ENCODE measurements around the gene ATG2A. TPM values are rescaled to one million over a fixed set of nuclear protein-coding genes. Genes with fewer than 3 reads are reported as not detected.

ATG2A gene
- total and polyA plus RNA-seq, 7 donors, result 11.0 to 21.6 (median 19.5) TPM

DNA sequence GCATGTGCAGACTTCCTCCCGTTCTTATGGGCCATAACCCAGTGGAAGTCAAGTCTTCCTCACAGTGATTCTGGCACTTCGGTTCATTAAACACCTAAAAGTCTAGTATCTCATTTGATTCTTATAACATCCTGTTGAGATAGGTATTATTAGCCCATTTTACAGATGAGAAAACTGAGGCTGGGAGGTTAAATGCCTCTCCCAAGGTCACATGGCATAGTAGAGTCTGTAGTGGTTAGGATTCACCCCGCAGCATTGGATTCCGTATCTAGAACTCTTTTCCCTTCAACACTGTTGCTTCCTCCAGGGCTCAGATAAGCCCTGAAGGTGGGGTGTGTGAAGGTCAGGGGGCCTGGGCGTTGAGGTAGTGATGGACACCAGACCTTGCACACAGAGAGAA lies 15.3 kb upstream of the ATG2A start:
- H3K4me1 ChIP-seq, result no peaks in the 10 kb centered on the region
- ATAC-seq, result no peak
- peaks cover 13 to 74% of the 10 kb centered on the region in 2 donors for H3K36me3 ChIP-seq (ENCODE audit: insufficient read depth in 1 of 2, low read depth in 1 of 2)

DNA sequence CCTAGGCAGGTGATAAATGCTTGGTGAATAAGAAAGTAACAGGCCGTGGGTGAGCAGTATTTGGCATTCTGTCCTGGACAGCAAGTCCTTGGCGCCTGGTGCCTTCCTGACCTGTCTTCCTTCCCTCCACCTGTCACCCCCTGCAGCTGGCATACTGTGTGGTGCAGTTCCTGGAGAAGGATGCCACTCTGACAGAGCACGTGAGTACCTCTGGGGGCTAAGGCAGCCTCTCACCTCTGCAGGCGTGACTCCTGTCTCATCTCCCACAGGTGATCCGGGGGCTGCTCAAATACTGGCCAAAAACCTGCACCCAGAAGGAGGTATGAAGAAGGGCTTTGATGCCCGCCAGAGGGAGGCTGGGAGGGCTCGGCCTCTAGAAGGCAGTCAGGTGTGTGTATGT lies 14.3 kb upstream of the ATG2A start:
- Histone ChIP-seq H3K4me1 (peaks cover 3% of the 10 kb centered on the region), H3K36me3 (ENCODE audit: insufficient read depth in 1 of 2, low read depth in 1 of 2) (peaks cover 13 to 84% of the 10 kb centered on the region in 2 donors), H3K27ac (no peak overlapping the region), H3K9me3 (no peaks in the 10 kb centered on the region), H3K27me3 (ENCODE audit: insufficient read depth in 3 of 3, low read length in 2 of 3) (no peaks in the 10 kb centered on the region), H3K4me3 (no peak overlapping the region)
- intact Hi-C loops (cut with DNase I), result no loop called here
- TF ChIP-seq, protein P1, sequence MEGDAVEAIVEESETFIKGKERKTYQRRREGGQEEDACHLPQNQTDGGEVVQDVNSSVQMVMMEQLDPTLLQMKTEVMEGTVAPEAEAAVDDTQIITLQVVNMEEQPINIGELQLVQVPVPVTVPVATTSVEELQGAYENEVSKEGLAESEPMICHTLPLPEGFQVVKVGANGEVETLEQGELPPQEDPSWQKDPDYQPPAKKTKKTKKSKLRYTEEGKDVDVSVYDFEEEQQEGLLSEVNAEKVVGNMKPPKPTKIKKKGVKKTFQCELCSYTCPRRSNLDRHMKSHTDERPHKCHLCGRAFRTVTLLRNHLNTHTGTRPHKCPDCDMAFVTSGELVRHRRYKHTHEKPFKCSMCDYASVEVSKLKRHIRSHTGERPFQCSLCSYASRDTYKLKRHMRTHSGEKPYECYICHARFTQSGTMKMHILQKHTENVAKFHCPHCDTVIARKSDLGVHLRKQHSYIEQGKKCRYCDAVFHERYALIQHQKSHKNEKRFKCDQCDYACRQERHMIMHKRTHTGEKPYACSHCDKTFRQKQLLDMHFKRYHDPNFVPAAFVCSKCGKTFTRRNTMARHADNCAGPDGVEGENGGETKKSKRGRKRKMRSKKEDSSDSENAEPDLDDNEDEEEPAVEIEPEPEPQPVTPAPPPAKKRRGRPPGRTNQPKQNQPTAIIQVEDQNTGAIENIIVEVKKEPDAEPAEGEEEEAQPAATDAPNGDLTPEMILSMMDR (IDR thresholded peaks at IDR 0.05), result no peak
- DNase-seq (no peak), ATAC-seq (no peak)
- WGBS, 3 donors, result 88 to 96% (median 95%) methylated on average over 7 of the region's 7 CpGs

More for the DNA sequence above, 15.3 kb upstream of the ATG2A start:
- no peak for DNase-seq
- intact Hi-C loops (cut with DNase I), result no loop called here
- no peak overlapping the region for H3K4me3 ChIP-seq
- WGBS, 3 donors, result 88 to 92% (median 92%) methylated on average over 5 of the region's 5 CpGs
- H3K27ac ChIP-seq, result no peak overlapping the region
- H3K9me3 ChIP-seq, result no peaks in the 10 kb centered on the region
- TF ChIP-seq, protein P1 (IDR thresholded peaks at IDR 0.05), result no peak
- no peaks in the 10 kb centered on the region for H3K27me3 ChIP-seq (ENCODE audit: insufficient read depth in 3 of 3, low read length in 2 of 3)

DNA sequence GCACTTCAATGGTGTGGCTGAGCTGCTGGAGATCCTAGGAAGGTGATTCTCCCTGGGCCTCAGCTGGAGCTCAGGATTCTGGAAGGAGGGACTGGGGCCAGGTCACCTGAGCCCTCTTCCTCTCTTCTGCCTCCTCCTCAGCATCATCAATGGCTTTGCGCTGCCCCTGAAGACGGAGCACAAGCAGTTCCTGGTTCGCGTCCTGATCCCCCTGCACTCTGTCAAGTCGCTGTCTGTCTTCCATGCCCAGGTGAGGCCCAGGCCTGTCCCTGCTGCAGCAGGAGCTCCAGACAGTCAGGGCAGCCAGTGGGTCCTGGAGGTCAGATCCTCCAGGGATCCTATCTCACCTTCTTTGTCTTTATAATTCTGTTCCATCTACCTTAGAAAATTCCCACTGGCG lies 13.3 kb upstream of the ATG2A start:
- 91 to 97% (median 95%) methylated on average over 6 of the region's 6 CpGs for WGBS, 3 donors
- no peak for ATAC-seq
- TF ChIP-seq, protein P1 (IDR thresholded peaks at IDR 0.05), result no peak
- no peak for DNase-seq
- Histone ChIP-seq H3K4me1 (peaks cover 8% of the 10 kb centered on the region), H3K9me3 (no peaks in the 10 kb centered on the region), H3K27ac (no peak overlapping the region), H3K4me3 (no peak overlapping the region), H3K36me3 (ENCODE audit: insufficient read depth in 1 of 2, low read depth in 1 of 2) (peaks cover 13 to 85% of the 10 kb centered on the region in 2 donors), H3K27me3 (ENCODE audit: insufficient read depth in 3 of 3, low read length in 2 of 3) (no peaks in the 10 kb centered on the region)
- intact Hi-C loops (cut with DNase I), result loop anchor here in 1 of 2 donors (1.0 kb wide), 1 partner anchor 45 kb away; no protein-coding TSS in a partner anchor

DNA sequence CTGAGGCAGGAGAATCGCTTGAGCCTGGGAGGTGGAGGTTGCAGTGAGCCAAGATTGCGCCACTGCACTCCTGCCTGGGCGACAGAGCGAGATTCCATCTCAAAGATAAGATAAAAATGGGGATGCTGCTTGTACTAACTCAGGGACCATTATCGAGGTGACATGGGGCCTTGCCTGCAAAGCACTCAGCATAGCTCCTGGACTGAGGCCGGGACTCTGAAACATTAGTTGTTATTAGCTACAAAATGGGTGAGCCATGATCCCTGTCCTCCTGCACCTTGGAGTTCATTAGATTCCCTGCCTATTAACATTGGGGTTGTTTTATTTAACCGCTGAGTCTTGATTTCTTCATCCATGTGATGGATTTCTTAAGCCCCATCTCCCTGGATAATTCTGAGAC lies 12.6 kb upstream of the ATG2A start:
- Histone ChIP-seq H3K4me1 (peaks cover 8% of the 10 kb centered on the region), H3K27ac (no peak overlapping the region), H3K36me3 (ENCODE audit: insufficient read depth in 1 of 2, low read depth in 1 of 2) (peaks cover 13 to 82% of the 10 kb centered on the region in 2 donors), H3K9me3 (no peaks in the 10 kb centered on the region), H3K4me3 (no peak overlapping the region), H3K27me3 (ENCODE audit: insufficient read depth in 3 of 3, low read length in 2 of 3) (no peaks in the 10 kb centered on the region)
- intact Hi-C loops (cut with DNase I), result loop anchor here in 1 of 2 donors (1.0 to 5.0 kb wide), 3 partner anchors 46 to 98 kb away; partner anchors contain the start of genes ARL2 and SNX15
- 94 to 99% (median 97%) methylated on average over 7 of the region's 7 CpGs for WGBS, 3 donors
- DNase-seq, result no peak
- ATAC-seq, result no peak
- TF ChIP-seq, protein P1 (IDR thresholded peaks at IDR 0.05), result no peak

DNA sequence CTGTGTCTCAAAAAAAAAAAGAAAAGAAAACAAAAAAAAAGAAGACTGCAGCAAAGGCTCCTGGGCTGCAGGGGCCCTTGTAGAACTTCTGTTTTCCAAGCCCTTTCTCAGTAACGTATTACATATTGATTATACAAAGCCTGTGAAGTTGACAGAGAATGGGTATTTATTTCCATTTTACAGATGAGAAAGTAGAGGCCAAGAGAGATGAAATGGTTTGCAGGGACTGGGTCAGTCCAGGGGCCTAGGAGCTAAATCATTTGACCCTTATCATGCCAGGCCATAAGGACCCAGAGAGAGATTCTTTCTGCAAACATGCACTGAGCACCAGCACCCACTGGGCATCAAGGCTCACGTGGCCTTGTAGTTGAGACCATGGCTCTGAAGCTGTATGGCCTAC lies 11.9 kb upstream of the ATG2A start:
- Histone ChIP-seq H3K4me1 (peaks cover 8% of the 10 kb centered on the region), H3K9me3 (no peaks in the 10 kb centered on the region), H3K27ac (no peak overlapping the region), H3K4me3 (no peak overlapping the region), H3K36me3 (ENCODE audit: insufficient read depth in 1 of 2, low read depth in 1 of 2) (peaks cover 13 to 77% of the 10 kb centered on the region in 2 donors), H3K27me3 (ENCODE audit: insufficient read depth in 3 of 3, low read length in 2 of 3) (no peaks in the 10 kb centered on the region)
- intact Hi-C loops (cut with DNase I), result loop anchor here in 1 of 2 donors (5.0 kb wide), 2 partner anchors 83 to 98 kb away; partner anchors contain the start of genes ARL2 and SNX15
- DNase-seq (no peak), ATAC-seq (no peak)
- TF ChIP-seq, protein P1 (IDR thresholded peaks at IDR 0.05), result no peak
- WGBS, 3 donors, result 97 to 98% (median 97%) methylated on average over 2 of the region's 2 CpGs

Measured in psoas muscle (tissue), 8 donors.